Measurements from ENCODE around the gene ZNF764.
"Not testable (repeated sequence)": the region's sequence is repeated elsewhere in the genome, so short reads cannot be mapped to it uniquely, and the experiment has no call there.

GRCh38 chr16:30522702-30523463, 35.3 kb downstream of the ZNF764 start:
- TF ChIP-seq CTCF, POLR2A, EP300 (IDR thresholded peaks at IDR 0.05): not testable (repeated sequence)

Measured in tibial nerve (tissue), 4 donors.